Measurements from ENCODE around the gene MTG2.

DNA sequence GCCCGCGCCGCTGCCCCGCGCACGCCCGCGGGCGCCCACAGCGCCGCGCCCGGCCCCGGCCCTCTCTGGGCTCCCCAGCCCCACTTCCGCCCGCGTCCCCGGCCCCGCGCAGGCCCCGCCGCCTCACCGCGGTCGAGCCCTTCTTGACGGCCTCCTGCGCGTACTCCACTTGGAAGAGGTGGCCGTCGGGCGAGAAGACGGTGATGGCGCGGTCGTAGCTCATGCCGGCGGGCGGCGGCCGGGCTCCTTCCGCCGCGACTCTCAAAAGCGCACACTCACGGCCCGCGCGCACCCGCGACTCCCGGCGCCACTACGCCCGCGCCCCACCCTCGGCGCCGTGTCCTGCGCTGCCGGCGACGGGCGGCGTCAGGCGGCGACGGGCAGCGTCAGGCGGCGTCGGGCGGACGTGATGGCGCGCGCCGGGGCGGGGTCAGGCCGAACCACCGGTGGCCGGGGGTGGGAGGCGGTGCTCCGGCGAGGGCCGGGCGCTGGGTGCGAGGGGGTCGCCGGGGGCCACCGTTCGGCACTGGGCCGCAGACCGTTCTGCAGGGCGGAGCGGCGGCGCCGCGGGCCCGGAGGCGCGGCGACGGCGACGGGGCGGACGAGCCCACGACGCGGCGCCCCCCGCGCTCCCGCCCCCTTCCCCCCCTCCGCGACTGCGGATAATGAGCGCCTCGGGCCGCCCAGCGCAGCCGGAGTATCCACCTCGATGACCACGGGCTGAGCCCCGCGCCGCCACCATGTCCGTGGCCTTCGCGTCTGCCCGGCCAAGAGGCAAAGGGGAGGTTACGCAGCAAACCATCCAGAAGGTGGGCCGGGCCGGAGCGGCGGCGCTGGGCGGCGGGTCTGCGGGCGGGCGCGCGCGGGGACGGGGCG, 39.5 kb upstream of the MTG2 start, which contains the start of the genes PSMA7 and SS18L1:
- TF ChIP-seq, protein P1, sequence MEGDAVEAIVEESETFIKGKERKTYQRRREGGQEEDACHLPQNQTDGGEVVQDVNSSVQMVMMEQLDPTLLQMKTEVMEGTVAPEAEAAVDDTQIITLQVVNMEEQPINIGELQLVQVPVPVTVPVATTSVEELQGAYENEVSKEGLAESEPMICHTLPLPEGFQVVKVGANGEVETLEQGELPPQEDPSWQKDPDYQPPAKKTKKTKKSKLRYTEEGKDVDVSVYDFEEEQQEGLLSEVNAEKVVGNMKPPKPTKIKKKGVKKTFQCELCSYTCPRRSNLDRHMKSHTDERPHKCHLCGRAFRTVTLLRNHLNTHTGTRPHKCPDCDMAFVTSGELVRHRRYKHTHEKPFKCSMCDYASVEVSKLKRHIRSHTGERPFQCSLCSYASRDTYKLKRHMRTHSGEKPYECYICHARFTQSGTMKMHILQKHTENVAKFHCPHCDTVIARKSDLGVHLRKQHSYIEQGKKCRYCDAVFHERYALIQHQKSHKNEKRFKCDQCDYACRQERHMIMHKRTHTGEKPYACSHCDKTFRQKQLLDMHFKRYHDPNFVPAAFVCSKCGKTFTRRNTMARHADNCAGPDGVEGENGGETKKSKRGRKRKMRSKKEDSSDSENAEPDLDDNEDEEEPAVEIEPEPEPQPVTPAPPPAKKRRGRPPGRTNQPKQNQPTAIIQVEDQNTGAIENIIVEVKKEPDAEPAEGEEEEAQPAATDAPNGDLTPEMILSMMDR (IDR thresholded peaks at IDR 0.05; ENCODE audit: low read depth, low read length) = no peak
- TF ChIP-seq EZH2phosphoT487 (IDR thresholded peaks at IDR 0.05; ENCODE audit: low read depth) = no peak
